GM12878 (cell line): Measurements from ENCODE around the gene NEXN. TPM values are rescaled to one million over a fixed set of nuclear protein-coding genes. Genes with fewer than 3 reads are reported as not detected.

Source experiments
- ATAC-seq: fragments of 200-7000 bp; cut with Tn5 transposase; 3 replicates; pipeline ENCODE4 v1.9.1; 2020; ENCODE audit warnings: mild to moderate bottlenecking, moderate library complexity
- BruUV-seq: library from RNA; stranded (reverse); fragments of 400-500 nt; replicated peaks from 2 replicates; lab custom pipeline; 2021; lab: Mats Ljungman, UMichigan
- CTCF ChIA-PET: fragments of 300-600 bp; sonication (Branson Sonifier 250); formaldehyde crosslinking; extraction: SDS; loops from one replicate; lab custom pipeline; 2021; ENCODE audit warnings: inconsistent platforms; lab: Yijun Ruan, JAX
- POLR2A ChIA-PET: fragments of 350-600 bp; formaldehyde crosslinking; extraction: SDS; loops from one replicate; lab custom pipeline; 2021; ENCODE audit warnings: inconsistent platforms; lab: Charles Lee
- RAD21 ChIA-PET: fragments of 300-600 bp; sonication (Branson Sonifier 250); formaldehyde crosslinking; loops from one replicate; lab custom pipeline; 2023; ENCODE audit warnings: antibody characterized with exemption; ENCODE audit not compliant: unreplicated experiment; lab: Charles Lee
- SMC1A ChIA-PET: fragments of 300-600 bp; sonication (Branson Sonifier 250); formaldehyde crosslinking; loops from one replicate; lab custom pipeline; 2023; ENCODE audit not compliant: unreplicated experiment, uncharacterized antibody; lab: Charles Lee
- DNase-seq: peaks from one replicate; pipeline ENCODE4 v3.0.0-alpha.2; 2011; ENCODE audit warnings: low read depth, low spot score
- FAIRE-seq: peaks from 3 replicates; lab custom pipeline; 2011; peaks lifted over from hg19 to GRCh38; lab: Jason Lieb, UNC
- H2AFZ ChIP-seq: 2 replicates; pipeline ENCODE4 v1.6.0; 2011; ENCODE audit warnings: low read depth, low read length, control low read depth; ENCODE audit not compliant: control insufficient read depth
- H3K27ac ChIP-seq: 2 replicates; pipeline ENCODE4 v1.5.1; 2011; ENCODE audit warnings: control low read depth; ENCODE audit not compliant: control insufficient read depth, insufficient read depth
- H3K27me3 ChIP-seq, 2 experiments: replicated peaks in 1 of 2; 2 replicates each; pipeline versions ENCODE4 v1.6.0 to v1.6.1; 2011; ENCODE audit warnings: low read length in 1 of 2; ENCODE audit not compliant: control insufficient read depth in 2 of 2, insufficient read depth in 2 of 2
- H3K36me3 ChIP-seq, 2 experiments: 2 replicates each; pipeline ENCODE4 v1.5.1; 2011; ENCODE audit warnings: low read length in 1 of 2; ENCODE audit not compliant: control insufficient read depth in 2 of 2, insufficient read depth in 2 of 2
- H3K4me1 ChIP-seq: 2 replicates; pipeline ENCODE4 v1.6.1; 2011; ENCODE audit warnings: mild to moderate bottlenecking, low read length, moderate library complexity, mixed read lengths; ENCODE audit not compliant: control insufficient read depth, insufficient read depth
- H3K4me2 ChIP-seq: 2 replicates; pipeline ENCODE4 v1.6.0; 2011; ENCODE audit warnings: control low read depth; ENCODE audit not compliant: control insufficient read depth, insufficient read depth
- H3K4me3 ChIP-seq: fragments of 200-600 bp; sonication (generic); 2 replicates; pipeline ENCODE4 v1.5.1; 2016
- H3K79me2 ChIP-seq: 2 replicates; pipeline ENCODE4 v1.6.0; 2011; ENCODE audit warnings: low read length; ENCODE audit not compliant: control insufficient read depth, insufficient read depth
- H3K9ac ChIP-seq: 2 replicates; pipeline ENCODE4 v1.8.0; 2011; ENCODE audit warnings: low read length, control low read depth, mixed read lengths; ENCODE audit not compliant: control insufficient read depth, insufficient read depth
- H3K9me3 ChIP-seq: replicated peaks from 3 replicates; pipeline ENCODE4 v1.5.1; 2011; ENCODE audit warnings: mild to moderate bottlenecking, low read length; ENCODE audit not compliant: control insufficient read depth, insufficient read depth
- H4K20me1 ChIP-seq: 2 replicates; pipeline ENCODE4 v1.6.0; 2011; ENCODE audit not compliant: control insufficient read depth, insufficient read depth
- ATF3 ChIP-seq: IDR thresholded peaks from 2 replicates; pipeline ENCODE4 v1.6.1; 2011; ENCODE audit warnings: low read depth, mild to moderate bottlenecking, low read length, moderate library complexity, borderline replicate concordance; ENCODE audit errors: extremely low read depth
- BACH1 ChIP-seq: fragments of 450-650 bp; IDR thresholded peaks from 2 replicates; pipeline ENCODE4 v1.6.1; 2017; ENCODE audit warnings: mild to moderate bottlenecking, borderline replicate concordance
- CBFB ChIP-seq: IDR thresholded peaks from 2 replicates; pipeline ENCODE4 v1.6.1; 2016; ENCODE audit warnings: antibody characterized with exemption, low read depth
- CEBPB ChIP-seq, 2 experiments: fragments of 150-350 bp in 1 of 2; IDR thresholded peaks; 2 replicates each; pipeline ENCODE4 v1.6.1; 2012 to 2014; ENCODE audit warnings: low read depth in 2 of 2, low read length in 2 of 2, borderline replicate concordance in 1 of 2, inconsistent platforms in 1 of 2
- ETV6 ChIP-seq, 2 experiments: fragments of 450-650 bp in 1 of 2; IDR thresholded peaks in 1 of 2; conservative IDR thresholded peaks in 1 of 2; 2 replicates each; pipeline ENCODE4 v1.6.1; 2014; ENCODE audit warnings: antibody characterized with exemption in 1 of 2, borderline replicate concordance in 1 of 2, low read depth in 1 of 2, mild to moderate bottlenecking in 1 of 2, moderate library complexity in 1 of 2
- FOS ChIP-seq: IDR thresholded peaks from 3 replicates; pipeline ENCODE4 v1.6.1; 2011; ENCODE audit warnings: borderline replicate concordance; ENCODE audit not compliant: insufficient read length; ENCODE audit errors: extremely low read depth
- JUND ChIP-seq: IDR thresholded peaks from 2 replicates; pipeline ENCODE4 v1.6.1; 2012; ENCODE audit warnings: low read depth, mild to moderate bottlenecking, low read length, improper control_type of control experiment, moderate library complexity
- NRF1 ChIP-seq: conservative IDR thresholded peaks from 2 replicates; pipeline ENCODE4 v1.6.1; 2011; ENCODE audit warnings: mild to moderate bottlenecking, low read depth, low read length, improper control_type of control experiment
- RAD51 ChIP-seq: fragments of 450-650 bp; IDR thresholded peaks from 2 replicates; pipeline ENCODE4 v1.6.1; 2016; ENCODE audit warnings: moderate library complexity, mild to moderate bottlenecking, inconsistent platforms
- RB1 ChIP-seq: fragments of 450-650 bp; formaldehyde crosslinking; IDR thresholded peaks from 2 replicates; pipeline ENCODE4 v1.6.1; 2017; ENCODE audit warnings: mild to moderate bottlenecking, borderline replicate concordance
- SMAD1 ChIP-seq: fragments of 450-650 bp; IDR thresholded peaks from 2 replicates; pipeline ENCODE4 v1.6.1; 2018; ENCODE audit warnings: mild to moderate bottlenecking, low read depth; ENCODE audit not compliant: partially characterized antibody
- SPI1 ChIP-seq: IDR thresholded peaks from 2 replicates; pipeline ENCODE4 v1.6.1; 2011; ENCODE audit warnings: low read depth, mild to moderate bottlenecking, low read length, moderate library complexity, borderline replicate concordance; ENCODE audit not compliant: insufficient read depth
- YBX1 ChIP-seq: fragments of 450-650 bp; IDR thresholded peaks from 2 replicates; pipeline ENCODE4 v1.6.1; 2016; ENCODE audit warnings: antibody characterized with exemption
- ZBED1 ChIP-seq: IDR thresholded peaks from 2 replicates; pipeline ENCODE4 v1.6.1; 2016; ENCODE audit warnings: borderline replicate concordance
- ZNF217 ChIP-seq: fragments of 450-650 bp; IDR thresholded peaks from 2 replicates; pipeline ENCODE4 v1.6.1; 2017; ENCODE audit warnings: antibody characterized with exemption, mild to moderate bottlenecking
- ZZZ3 ChIP-seq: IDR thresholded peaks from 2 replicates; pipeline ENCODE4 v1.6.1; 2011; ENCODE audit warnings: low read depth; ENCODE audit not compliant: control insufficient read depth, insufficient read length
- WGBS: methylation state at CpG from one replicate; pipeline ENCODE4 v1.1.6; 2016; ENCODE audit warnings: low lambda C conversion rate; ENCODE audit not compliant: insufficient replicate concordance, insufficient coverage; ENCODE audit errors: missing lambda C conversion rate; 5-methylcytosine and 5-hydroxymethylcytosine counted together
- in situ Hi-C: fragments of 300-500 bp; cut with MboI; formaldehyde crosslinking; loops from 9 replicates; pipeline ENCODE4 v1.14.3; 2018; ENCODE audit warnings: mixed read lengths
- intact Hi-C: fragments of 100-400 bp; cut with micrococcal nuclease; formaldehyde crosslinking; loops from one replicate; pipeline ENCODE4 v1.14.2; 2022; ENCODE audit not compliant: unreplicated experiment
- polyA plus RNA-seq, 11 experiments: library from polyadenylated mRNA; depleted of rRNA in 4 of 11; unstranded in 6 of 11; stranded (reverse) in 5 of 11; fragments of >200 nt; fragmentation: Nextera tagmentation in 4 of 11; fragmentation: Illumina TruSeq in 1 of 11; extraction: Ambion mirVana in 4 of 11; extraction: Trizol in 1 of 11; gene quantifications; 1 replicate in 1 of 11; 2 replicates in 10 of 11; pipeline versions ENCODE4 v1.2.1 to v1.2.3, GENCODE V29; 2011 to 2016; ENCODE audit warnings: inconsistent platforms in 2 of 11, missing spikeins in 2 of 11, low read depth in 1 of 11
- total RNA-seq, 4 experiments: library from RNA; depleted of rRNA in 3 of 4; stranded (reverse); fragments of >200 nt in 3 of 4; fragmentation: Illumina TruSeq in 1 of 4; extraction: Trizol in 1 of 4; gene quantifications; 2 replicates each; pipeline versions ENCODE4 v1.2.1 to v1.2.3, GENCODE V29; 2013 to 2021
- TF ChIP-seq, protein P1 (sequence below): fragments of 450-650 bp; IDR thresholded peaks from 2 replicates; pipeline ENCODE4 v1.6.1; 2017; ENCODE audit warnings: borderline replicate concordance

Gene NEXN
- total and polyA plus RNA-seq, 10 of the 15 experiments (the other 5 are each of a cell fraction or from before 2014, with no cell fraction given), result 2.5 to 46.6 (median 15.4) TPM

DNA sequence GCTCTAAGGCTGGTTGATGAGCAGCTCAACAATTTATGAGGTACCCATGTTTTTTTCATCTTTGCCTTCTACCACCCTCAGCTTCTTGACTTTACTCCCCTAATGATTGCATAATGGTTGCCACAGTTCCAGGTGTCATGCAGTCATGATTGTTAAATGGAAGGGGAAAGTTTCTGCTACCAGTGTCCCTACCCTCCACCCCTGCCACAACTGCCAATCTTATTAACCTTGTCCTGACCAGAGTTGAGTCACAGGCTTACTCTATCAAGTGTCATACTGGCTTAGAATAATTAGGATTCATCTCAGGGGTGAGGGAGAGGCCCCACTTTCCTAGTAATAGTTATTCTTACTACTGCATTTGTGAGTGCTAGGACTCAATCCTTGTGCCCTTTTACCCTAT is 98.4 kb downstream of the NEXN start (continued):
- no peak for TF ChIP-seq SMAD1
- TF ChIP-seq SPI1, result no peak
- no peak for TF ChIP-seq JUND
- TF ChIP-seq ATF3, result no peak
- TF ChIP-seq FOS, result no peak
- no peak for TF ChIP-seq ZNF217
- TF ChIP-seq BACH1, result no peak
- TF ChIP-seq RAD51, result no peak
- TF ChIP-seq, all 136 proteins: peak for 0

DNA sequence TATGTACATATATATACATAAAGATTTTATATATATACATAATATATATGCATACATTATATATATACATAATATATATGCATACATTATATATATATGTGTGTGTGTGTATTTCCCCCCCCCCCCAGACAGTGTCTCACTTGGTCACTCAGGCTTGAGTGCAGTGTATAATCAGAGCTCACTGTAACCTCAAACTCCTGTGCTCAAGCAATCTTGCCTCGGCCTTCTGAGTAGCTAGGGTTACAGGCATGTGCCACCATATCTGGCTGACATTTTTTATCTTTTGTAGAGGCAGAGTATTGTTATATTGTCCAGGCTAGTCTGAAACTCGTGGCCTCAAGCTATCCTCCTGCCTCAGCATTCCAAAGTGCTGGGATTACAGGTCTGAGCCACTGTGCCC is 99.5 kb downstream of the NEXN start:
- no peaks in the 10 kb centered on the region for H3K79me2 ChIP-seq
- no peak overlapping the region for H3K9ac ChIP-seq
- TF ChIP-seq ETV6 (conservative IDR thresholded peaks at IDR 0.05 in 1 of 2, IDR thresholded peaks at IDR 0.05 in 1 of 2; ENCODE audit: borderline replicate concordance in 1 of 2, low read depth in 1 of 2) (no peak), YBX1 (no peak), RB1 (no peak), CEBPB (IDR thresholded peaks at IDR 0.05; ENCODE audit: borderline replicate concordance in 1 of 2, low read depth in 2 of 2, low read length in 2 of 2) (no peak), CBFB (no peak), ZZZ3 (no peak), NRF1 (no peak), ZBED1 (no peak)
- TF ChIP-seq, protein P1, sequence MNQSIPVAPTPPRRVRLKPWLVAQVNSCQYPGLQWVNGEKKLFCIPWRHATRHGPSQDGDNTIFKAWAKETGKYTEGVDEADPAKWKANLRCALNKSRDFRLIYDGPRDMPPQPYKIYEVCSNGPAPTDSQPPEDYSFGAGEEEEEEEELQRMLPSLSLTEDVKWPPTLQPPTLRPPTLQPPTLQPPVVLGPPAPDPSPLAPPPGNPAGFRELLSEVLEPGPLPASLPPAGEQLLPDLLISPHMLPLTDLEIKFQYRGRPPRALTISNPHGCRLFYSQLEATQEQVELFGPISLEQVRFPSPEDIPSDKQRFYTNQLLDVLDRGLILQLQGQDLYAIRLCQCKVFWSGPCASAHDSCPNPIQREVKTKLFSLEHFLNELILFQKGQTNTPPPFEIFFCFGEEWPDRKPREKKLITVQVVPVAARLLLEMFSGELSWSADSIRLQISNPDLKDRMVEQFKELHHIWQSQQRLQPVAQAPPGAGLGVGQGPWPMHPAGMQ, result no peak
- no peak overlapping the region for H3K4me3 ChIP-seq
- CTCF ChIA-PET, result interaction anchor here (1.0 to 2.1 kb wide), 3 partner anchors 12 to 22 kb away, joined by 3 to 6 read pairs (median 6); no protein-coding TSS in a partner anchor
- H3K27ac ChIP-seq, result no peak overlapping the region
- RAD21 ChIA-PET, result no interaction called here
- H3K4me1 ChIP-seq, result peaks cover 3% of the 10 kb centered on the region; the same call in 1 of the 2 replicates
- DNase-seq, result no peak
- H3K4me2 ChIP-seq, result no peak overlapping the region
- no peak for ATAC-seq
- BruUV-seq, result no TSS peak
- no peak overlapping the region for H2AFZ ChIP-seq
- SMC1A ChIA-PET, result interaction anchor here (0.7 to 1.9 kb wide), 3 partner anchors 9 to 17 kb away, joined by 3 to 6 read pairs (median 6); partner anchors contain the start of genes DNAJB4 and FUBP1
- no peak for FAIRE-seq
- no peaks in the 10 kb centered on the region for H4K20me1 ChIP-seq
- in situ Hi-C loops, result no loop called here
- no peaks in the 10 kb centered on the region for H3K9me3 ChIP-seq
- H3K36me3 ChIP-seq, result no peaks in the 10 kb centered on the region
- intact Hi-C loops, result no loop called here
- WGBS, result 50% methylated on average over 2 of the region's 2 CpGs
- H3K27me3 ChIP-seq, result no peaks in the 10 kb centered on the region
- POLR2A ChIA-PET, result interaction anchor here (1.1 to 1.6 kb wide), 4 partner anchors 10 to 27 kb away, joined by 3 to 7 read pairs (median 4); partner anchors contain the start of gene DNAJB4
